CD4-positive, alpha-beta T cell (primary cell): ENCODE data around the gene NR5A1. TPM values are rescaled to one million over a fixed set of nuclear protein-coding genes. Genes with fewer than 3 reads are reported as not detected.

Source experiments
- ATAC-seq: fragments of 200-7000 bp; cut with Tn5 transposase; one replicate; pipeline ENCODE4 v1.10.0; 2022; ENCODE audit warnings: mild to moderate bottlenecking; ENCODE audit not compliant: poor library complexity
- CTCF ChIA-PET: fragments of 350-600 bp; sonication (Branson Sonifier 250); formaldehyde crosslinking; loops from one replicate; lab custom pipeline; 2021; ENCODE audit warnings: antibody characterized with exemption, inconsistent platforms; lab: Charles Lee
- POLR2A ChIA-PET: fragments of 350-600 bp; sonication (Branson Sonifier 250); formaldehyde crosslinking; loops from one replicate; lab custom pipeline; 2021; ENCODE audit warnings: antibody characterized with exemption, inconsistent platforms; lab: Charles Lee
- DNase-seq, 14 experiments: peaks; one replicate each; pipeline ENCODE4 v3.0.0-alpha.2; 2013 to 2020; ENCODE audit warnings: mixed read lengths in 2 of 14
- H3K27ac ChIP-seq, 2 donors: one replicate each; pipeline versions ENCODE4 v1.5.1 to v1.7.0; 2013; ENCODE audit warnings: low read length in 2 of 2, low read depth in 1 of 2, mild to moderate bottlenecking in 1 of 2
- H3K27me3 ChIP-seq, 2 experiments: 1 replicate in 1 of 2; 2 replicates in 1 of 2; pipeline versions ENCODE4 v1.6.1 to v1.7.0; 2013; ENCODE audit warnings: low read length in 2 of 2, control low read depth in 1 of 2, mild to moderate bottlenecking in 1 of 2, moderate library complexity in 1 of 2; ENCODE audit not compliant: insufficient read depth in 2 of 2, control insufficient read depth in 1 of 2
- H3K36me3 ChIP-seq: one replicate; pipeline ENCODE4 v1.6.1; 2013; ENCODE audit warnings: low read length, control low read depth; ENCODE audit not compliant: insufficient read depth
- H3K4me1 ChIP-seq: one replicate; pipeline ENCODE4 v1.6.1; 2013; ENCODE audit warnings: low read length, control low read depth; ENCODE audit not compliant: insufficient read depth
- H3K4me3 ChIP-seq: one replicate; pipeline ENCODE4 v1.5.1; 2013; ENCODE audit warnings: mild to moderate bottlenecking, low read length, moderate library complexity
- H3K9me3 ChIP-seq, 2 experiments: 1 replicate in 1 of 2; 2 replicates in 1 of 2; pipeline versions ENCODE4 v1.6.1 to v1.7.0; 2013; ENCODE audit warnings: low read length in 2 of 2, mild to moderate bottlenecking in 2 of 2, control low read depth in 1 of 2, moderate library complexity in 1 of 2; ENCODE audit not compliant: control insufficient read depth in 1 of 2, insufficient read depth in 1 of 2
- H3K27ac Mint-ChIP-seq: one replicate; pipeline ENCODE4 v1.8.0; 2020; ENCODE audit warnings: mixed read lengths
- H3K27me3 Mint-ChIP-seq: one replicate; pipeline ENCODE4 v1.8.0; 2021; ENCODE audit warnings: mixed read lengths
- H3K36me3 Mint-ChIP-seq: one replicate; pipeline ENCODE4 v1.8.0; 2021; ENCODE audit warnings: low read depth, mixed read lengths
- H3K4me1 Mint-ChIP-seq: one replicate; pipeline ENCODE4 v1.8.0; 2021; ENCODE audit warnings: low read depth, mixed read lengths
- H3K4me3 Mint-ChIP-seq: one replicate; pipeline ENCODE4 v1.8.0; 2020; ENCODE audit warnings: mild to moderate bottlenecking, mixed read lengths
- H3K9me3 Mint-ChIP-seq: one replicate; pipeline ENCODE4 v1.8.0; 2020; ENCODE audit warnings: mixed read lengths
- intact Hi-C, 2 experiments: fragments of 100-400 bp; cut with DNase I in 1 of 2; cut with micrococcal nuclease in 1 of 2; formaldehyde crosslinking; loops; one replicate each; pipeline versions ENCODE4 v1.15.1 to v1.9.0; 2023 to 2025; cut with DNase I, micrococcal nuclease
- total RNA-seq, 174 experiments: library from RNA in 2 of 174; stranded (reverse) in 2 of 174; gene quantifications; one replicate each; pipeline ENCODE4 v1.2.3 and lab custom pipeline; 2021 to 2026
- TF ChIP-seq, protein P1 (sequence below): fragments of 200-600 bp; IDR thresholded peaks from one replicate; pipeline ENCODE4 v1.8.0; 2022; ENCODE audit warnings: antibody characterized with exemption, mild to moderate bottlenecking

The NR5A1 gene
- total RNA-seq, 2 experiments from 2014 or later = not detected

DNA sequence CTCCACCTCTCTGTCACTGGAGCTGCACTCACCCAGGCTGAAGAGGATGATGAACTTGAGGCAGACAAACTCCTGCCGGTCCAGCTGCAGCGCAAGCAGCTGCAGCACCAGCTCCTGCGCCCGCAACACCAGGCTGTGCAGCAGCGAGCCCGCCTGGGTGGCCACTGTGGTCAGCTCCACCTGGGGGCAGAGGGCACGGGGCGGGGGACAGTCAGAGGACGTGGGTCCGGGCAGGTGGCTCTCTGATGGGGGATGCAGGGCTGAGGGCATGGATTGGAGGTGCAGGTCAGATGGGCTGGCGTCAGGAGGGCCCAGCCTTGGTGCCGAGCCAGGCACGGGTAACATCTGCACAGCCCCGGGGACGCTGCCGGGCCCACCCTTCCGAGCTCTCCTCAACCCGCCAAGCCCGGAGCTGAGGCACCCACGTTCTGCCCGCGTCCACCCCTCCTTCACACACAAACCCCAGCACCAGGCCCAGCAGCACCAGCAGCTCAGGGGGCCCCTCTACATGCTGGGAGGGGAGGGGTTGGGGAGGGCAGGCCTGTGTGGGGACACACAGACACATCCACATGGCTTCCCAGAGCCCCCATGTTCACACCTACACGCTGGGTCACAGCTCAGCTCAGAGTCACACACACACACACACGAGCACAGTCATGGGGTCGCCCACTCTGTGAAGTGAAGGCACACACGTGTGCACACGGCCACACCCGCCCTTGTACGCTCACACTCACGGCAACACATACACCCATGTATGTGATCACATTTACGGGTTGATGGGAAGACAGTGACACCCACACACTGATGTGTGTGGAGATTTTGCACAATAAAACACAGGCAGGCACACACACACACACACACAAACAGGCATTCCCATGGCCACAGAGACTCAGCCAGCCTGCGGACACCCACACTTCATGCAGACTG, 15.9 kb downstream of the NR5A1 start:
- CTCF ChIA-PET = no interaction called here
- no peak for ATAC-seq
- Mint-ChIP-seq H3K9me3 (no peaks in the 10 kb centered on the region), H3K27me3 (peaks cover 5% of the 10 kb centered on the region), H3K4me1 (peaks cover 10% of the 10 kb centered on the region), H3K4me3 (no peak overlapping the region), H3K27ac (no peak overlapping the region), H3K36me3 (no peaks in the 10 kb centered on the region)
- POLR2A ChIA-PET = no interaction called here
- intact Hi-C loops = no loop called here
- Histone ChIP-seq H3K36me3 (no peaks in the 10 kb centered on the region), H3K4me3 (no peak overlapping the region), H3K9me3 (no peaks in the 10 kb centered on the region), H3K4me1 (peaks cover 11% of the 10 kb centered on the region), H3K27me3 (peaks cover 2 to 4% of the 10 kb centered on the region in 2 experiments), H3K27ac (no peak overlapping the region)
- TF ChIP-seq, protein P1, sequence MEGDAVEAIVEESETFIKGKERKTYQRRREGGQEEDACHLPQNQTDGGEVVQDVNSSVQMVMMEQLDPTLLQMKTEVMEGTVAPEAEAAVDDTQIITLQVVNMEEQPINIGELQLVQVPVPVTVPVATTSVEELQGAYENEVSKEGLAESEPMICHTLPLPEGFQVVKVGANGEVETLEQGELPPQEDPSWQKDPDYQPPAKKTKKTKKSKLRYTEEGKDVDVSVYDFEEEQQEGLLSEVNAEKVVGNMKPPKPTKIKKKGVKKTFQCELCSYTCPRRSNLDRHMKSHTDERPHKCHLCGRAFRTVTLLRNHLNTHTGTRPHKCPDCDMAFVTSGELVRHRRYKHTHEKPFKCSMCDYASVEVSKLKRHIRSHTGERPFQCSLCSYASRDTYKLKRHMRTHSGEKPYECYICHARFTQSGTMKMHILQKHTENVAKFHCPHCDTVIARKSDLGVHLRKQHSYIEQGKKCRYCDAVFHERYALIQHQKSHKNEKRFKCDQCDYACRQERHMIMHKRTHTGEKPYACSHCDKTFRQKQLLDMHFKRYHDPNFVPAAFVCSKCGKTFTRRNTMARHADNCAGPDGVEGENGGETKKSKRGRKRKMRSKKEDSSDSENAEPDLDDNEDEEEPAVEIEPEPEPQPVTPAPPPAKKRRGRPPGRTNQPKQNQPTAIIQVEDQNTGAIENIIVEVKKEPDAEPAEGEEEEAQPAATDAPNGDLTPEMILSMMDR = no peak
- DNase-seq = no peak

DNA sequence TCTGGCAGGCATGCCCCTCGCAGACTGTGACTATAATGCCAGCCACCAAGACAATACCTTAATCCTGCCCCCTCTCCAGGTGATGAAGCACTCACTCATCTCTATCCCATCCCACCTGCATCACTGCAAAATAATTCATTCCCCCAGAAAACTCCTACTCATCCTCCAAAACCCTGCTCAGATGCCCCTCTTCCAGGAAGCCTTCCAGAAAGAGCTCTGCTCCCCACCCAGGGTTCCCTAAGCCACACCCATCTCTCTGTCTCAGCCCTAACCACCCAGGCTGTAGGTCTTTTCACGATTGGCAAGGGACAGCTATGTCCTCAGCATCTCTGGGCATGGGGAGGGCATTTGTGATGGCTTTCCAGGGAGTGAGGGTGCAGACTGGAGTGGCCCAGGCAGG, 17.2 kb downstream of the NR5A1 start:
- Histone ChIP-seq H3K4me3 (no peak overlapping the region), H3K27ac (no peak overlapping the region), H3K27me3 (peaks cover 2 to 4% of the 10 kb centered on the region in 2 experiments), H3K9me3 (no peaks in the 10 kb centered on the region), H3K4me1 (no peaks in the 10 kb centered on the region), H3K36me3 (no peaks in the 10 kb centered on the region)
- ChIA-PET CTCF (no interaction called here), POLR2A (no interaction called here)
- Mint-ChIP-seq H3K4me3 (no peak overlapping the region), H3K27me3 (peaks cover 5% of the 10 kb centered on the region), H3K27ac (no peak overlapping the region), H3K36me3 (no peaks in the 10 kb centered on the region), H3K4me1 (no peaks in the 10 kb centered on the region), H3K9me3 (no peaks in the 10 kb centered on the region)
- intact Hi-C loops = no loop called here
- no peak for ATAC-seq
- no peak for DNase-seq
- TF ChIP-seq, protein P1 = no peak

DNA sequence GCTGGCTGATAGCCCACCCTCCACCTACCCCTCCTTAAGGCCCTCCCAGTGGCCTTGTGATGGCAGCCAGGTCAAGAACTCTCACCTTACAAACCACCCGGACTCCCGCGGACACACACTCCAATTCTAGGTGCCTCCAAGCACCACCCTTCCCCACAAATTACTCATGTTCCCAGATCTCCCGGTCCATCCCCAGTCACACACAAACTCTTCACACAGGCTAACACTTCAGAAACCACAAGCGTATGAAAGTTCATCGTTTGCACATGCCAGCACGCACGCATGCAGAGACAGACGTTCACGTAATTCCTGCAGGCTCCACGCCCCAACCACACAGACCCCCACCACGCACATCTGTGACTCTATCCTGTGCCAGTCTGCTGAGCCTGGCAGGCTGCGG, 18.0 kb downstream of the NR5A1 start:
- peaks cover 5% of the 10 kb centered on the region for H3K27me3 Mint-ChIP-seq

More for the DNA sequence above, 18.0 kb downstream of the NR5A1 start:
- no peaks in the 10 kb centered on the region for H3K36me3 Mint-ChIP-seq
- no peak overlapping the region for H3K27ac Mint-ChIP-seq
- H3K4me1 Mint-ChIP-seq = no peaks in the 10 kb centered on the region
- H3K9me3 Mint-ChIP-seq = no peaks in the 10 kb centered on the region
- intact Hi-C loops = no loop called here
- CTCF ChIA-PET = no interaction called here
- Histone ChIP-seq H3K4me3 (no peak overlapping the region), H3K27ac (no peak overlapping the region), H3K27me3 (peaks cover 2 to 4% of the 10 kb centered on the region in 2 experiments), H3K36me3 (no peaks in the 10 kb centered on the region), H3K4me1 (no peaks in the 10 kb centered on the region), H3K9me3 (no peaks in the 10 kb centered on the region)
- no peak overlapping the region for H3K4me3 Mint-ChIP-seq
- TF ChIP-seq, protein P1 = no peak
- POLR2A ChIA-PET = no interaction called here
- no peak for ATAC-seq
- no peak for DNase-seq
